IMR-90 (cell line): Measurements from ENCODE around the gene NFKBIB. TPM values are rescaled to one million over a fixed set of nuclear protein-coding genes. Genes with fewer than 3 reads are reported as not detected.

ENCODE experiments used
- ATAC-seq: fragments of 200-7000 bp; cut with Tn5 transposase; 2 replicates; pipeline ENCODE4 v1.9.1; 2020; ENCODE audit warnings: low read depth, mild to moderate bottlenecking, moderate library complexity
- BruUV-seq: library from RNA; stranded (reverse); fragments of 400-500 nt; replicated peaks from 2 replicates; lab custom pipeline; 2021; lab: Mats Ljungman, UMichigan
- CTCF ChIA-PET: fragments of 300-600 bp; formaldehyde crosslinking; extraction: SDS; loops from one replicate; lab custom pipeline; 2021; ENCODE audit warnings: antibody characterized with exemption; lab: Yijun Ruan, JAX
- POLR2A ChIA-PET: fragments of 300-600 bp; sonication (Branson Sonifier 250); formaldehyde crosslinking; loops from one replicate; lab custom pipeline; 2022; ENCODE audit warnings: antibody characterized with exemption; ENCODE audit not compliant: unreplicated experiment; lab: Charles Lee
- DNase-seq: peaks from one replicate; pipeline ENCODE4 v3.0.0; 2013
- H2AFZ ChIP-seq: replicated peaks from 2 replicates; pipeline ENCODE3; 2013; ENCODE audit warnings: low read length, mild to moderate bottlenecking; ENCODE audit not compliant: poor library complexity
- H2AK5ac ChIP-seq: 2 replicates; pipeline ENCODE4 v1.6.1; 2013; ENCODE audit warnings: low read depth, low read length, inconsistent platforms
- H2AK9ac ChIP-seq: replicated peaks from 2 replicates; pipeline ENCODE3; 2013; ENCODE audit warnings: mild to moderate bottlenecking, low read depth, low read length, moderate library complexity; ENCODE audit not compliant: poor library complexity
- H2BK120ac ChIP-seq: 2 replicates; pipeline ENCODE4 v1.6.1; 2013; ENCODE audit warnings: low read depth, low read length, inconsistent platforms
- H2BK15ac ChIP-seq: 3 replicates; pipeline ENCODE4 v1.6.1; 2013; ENCODE audit warnings: low read depth, low read length, inconsistent platforms
- H2BK20ac ChIP-seq: 2 replicates; pipeline ENCODE4 v1.6.1; 2013; ENCODE audit warnings: low read depth, mild to moderate bottlenecking, inconsistent platforms, low read length, moderate library complexity
- H2BK5ac ChIP-seq: 2 replicates; pipeline ENCODE4 v1.6.1; 2013; ENCODE audit warnings: mild to moderate bottlenecking, low read depth, low read length, inconsistent platforms; ENCODE audit not compliant: poor library complexity, severe bottlenecking
- H3K14ac ChIP-seq: replicated peaks from 2 replicates; pipeline ENCODE4 v1.6.1; 2013; ENCODE audit warnings: low read depth, low read length, inconsistent platforms
- H3K18ac ChIP-seq: 2 replicates; pipeline ENCODE4 v1.6.1; 2013; ENCODE audit warnings: low read depth, low read length, control low read depth
- H3K23ac ChIP-seq: 2 replicates; pipeline ENCODE4 v1.6.1; 2013; ENCODE audit warnings: low read depth, low read length, inconsistent platforms
- H3K27ac ChIP-seq: 2 replicates; pipeline ENCODE4 v1.5.1; 2013; ENCODE audit warnings: mild to moderate bottlenecking, control low read depth, low read length; ENCODE audit not compliant: insufficient read depth
- H3K27me3 ChIP-seq: 2 replicates; pipeline ENCODE4 v1.6.1; 2013; ENCODE audit warnings: low read length; ENCODE audit not compliant: control insufficient read depth, insufficient read depth
- H3K36me3 ChIP-seq: 2 replicates; pipeline ENCODE4 v1.6.1; 2013; ENCODE audit warnings: low read length, mixed read lengths; ENCODE audit not compliant: control insufficient read depth, insufficient read depth
- H3K4ac ChIP-seq: 2 replicates; pipeline ENCODE4 v1.6.1; 2013; ENCODE audit warnings: low read depth, low read length, inconsistent platforms
- H3K4me1 ChIP-seq: 2 replicates; pipeline ENCODE4 v1.6.1; 2013; ENCODE audit warnings: low read length, mixed read lengths; ENCODE audit not compliant: control insufficient read depth, insufficient read depth
- H3K4me2 ChIP-seq: 2 replicates; pipeline ENCODE4 v1.6.1; 2013; ENCODE audit warnings: low read depth, mild to moderate bottlenecking, control low read depth, low read length, moderate library complexity
- H3K4me3 ChIP-seq: 2 replicates; pipeline ENCODE4 v1.5.1; 2013; ENCODE audit warnings: low read depth, mild to moderate bottlenecking, control low read depth, low read length, moderate library complexity; ENCODE audit not compliant: insufficient read depth
- H3K56ac ChIP-seq: 2 replicates; pipeline ENCODE4 v1.6.1; 2013; ENCODE audit warnings: low read length, inconsistent platforms; ENCODE audit not compliant: insufficient read depth; ENCODE audit errors: extremely low read depth
- H3K79me1 ChIP-seq, 2 experiments: 2 replicates each; pipeline ENCODE4 v1.6.1; 2013; ENCODE audit warnings: low read length in 2 of 2, inconsistent platforms in 1 of 2, low read depth in 1 of 2
- H3K9ac ChIP-seq: 2 replicates; pipeline ENCODE4 v1.6.1; 2013; ENCODE audit warnings: low read depth, low read length, control low read depth
- H3K9me1 ChIP-seq: 2 replicates; pipeline ENCODE4 v1.6.1; 2013; ENCODE audit warnings: low read length, inconsistent platforms; ENCODE audit not compliant: insufficient read depth
- H3K9me3 ChIP-seq: 2 replicates; pipeline ENCODE4 v1.6.1; 2013; ENCODE audit warnings: low read length; ENCODE audit not compliant: control insufficient read depth, insufficient read depth
- H4K20me1 ChIP-seq: 2 replicates; pipeline ENCODE4 v1.6.1; 2013; ENCODE audit warnings: low read length, inconsistent platforms; ENCODE audit not compliant: insufficient read depth
- H4K5ac ChIP-seq: 2 replicates; pipeline ENCODE4 v1.6.1; 2013; ENCODE audit warnings: mild to moderate bottlenecking, low read depth, low read length, control low read depth
- H4K8ac ChIP-seq, 2 experiments: 2 replicates each; pipeline ENCODE4 v1.6.1; 2013; ENCODE audit warnings: low read depth in 2 of 2, low read length in 2 of 2, control low read depth in 1 of 2, inconsistent platforms in 1 of 2
- H4K91ac ChIP-seq: 2 replicates; pipeline ENCODE4 v1.6.1; 2013; ENCODE audit warnings: low read depth, low read length, inconsistent platforms; ENCODE audit not compliant: insufficient read depth
- BHLHE40 ChIP-seq: fragments of 150-350 bp; IDR thresholded peaks from 2 replicates; pipeline ENCODE4 v1.6.1; 2016; ENCODE audit warnings: mild to moderate bottlenecking, low read depth, low read length
- CTCF ChIP-seq: conservative IDR thresholded peaks from 2 replicates; pipeline ENCODE4 v1.5.1; 2012; ENCODE audit warnings: mild to moderate bottlenecking, low read depth, low read length, improper control_type of control experiment
- ELK1 ChIP-seq: fragments of 150-350 bp; IDR thresholded peaks from 2 replicates; pipeline ENCODE4 v1.6.1; 2016; ENCODE audit warnings: low read depth, mild to moderate bottlenecking, low read length, moderate library complexity, borderline replicate concordance
- FOS ChIP-seq: fragments of 150-350 bp; IDR thresholded peaks from 2 replicates; pipeline ENCODE4 v1.6.1; 2016; ENCODE audit warnings: low read depth, low read length
- MAZ ChIP-seq: IDR thresholded peaks from 2 replicates; pipeline ENCODE4 v1.6.1; 2012; ENCODE audit warnings: low read depth, mild to moderate bottlenecking, low read length, improper control_type of control experiment, moderate library complexity, borderline replicate concordance
- MXI1 ChIP-seq: IDR thresholded peaks from 2 replicates; pipeline ENCODE4 v1.6.1; 2012; ENCODE audit warnings: low read depth, mild to moderate bottlenecking, low read length, moderate library complexity, borderline replicate concordance
- POLR2A ChIP-seq: IDR thresholded peaks from 2 replicates; pipeline ENCODE4 v1.6.1; 2012; ENCODE audit warnings: mild to moderate bottlenecking, low read depth, low read length
- RAD21 ChIP-seq: IDR thresholded peaks from 2 replicates; pipeline ENCODE4 v1.6.1; 2012; ENCODE audit warnings: low read length, improper control_type of control experiment
- RCOR1 ChIP-seq: IDR thresholded peaks from 2 replicates; pipeline ENCODE4 v1.6.1; 2012; ENCODE audit warnings: mild to moderate bottlenecking, low read length, improper control_type of control experiment; ENCODE audit not compliant: insufficient replicate concordance
- SMC3 ChIP-seq: fragments of 150-350 bp; IDR thresholded peaks from 2 replicates; pipeline ENCODE4 v1.6.1; 2016; ENCODE audit warnings: low read depth, mild to moderate bottlenecking, antibody characterized with exemption, low read length, moderate library complexity
- WGBS, 2 experiments: methylation state at CpG; one replicate each; pipeline versions ENCODE4 v1.1.5 to v1.1.7; 2013; ENCODE audit warnings: missing lambda C conversion rate in 2 of 2; ENCODE audit not compliant: insufficient read length in 1 of 2; ENCODE audit errors: extremely low coverage in 2 of 2; 5-methylcytosine and 5-hydroxymethylcytosine counted together
- dilution Hi-C: fragments of 300-500 bp; cut with HindIII; formaldehyde crosslinking; loops from one replicate; pipeline ENCODE4 v1.14.3; 2018; ENCODE audit warnings: low sequenced_read_pairs; ENCODE audit not compliant: unreplicated experiment
- in situ Hi-C: fragments of 300-500 bp; cut with MboI; formaldehyde crosslinking; loops from 3 replicates; pipeline ENCODE4 v1.14.3; 2019; ENCODE audit warnings: low sequenced_read_pairs, inconsistent platforms, mixed read lengths
- intact Hi-C: fragments of 100-400 bp; cut with micrococcal nuclease; formaldehyde crosslinking; loops from 2 replicates; pipeline ENCODE4 v1.10.0; 2022
- polyA plus RNA-seq, 3 experiments: library from polyadenylated mRNA; depleted of rRNA; stranded (reverse); fragments of >200 nt; gene quantifications; 2 replicates each; pipeline ENCODE4 v1.2.3, GENCODE V29; 2012; ENCODE audit warnings: low replicate concordance in 1 of 3
- total RNA-seq: library from RNA; depleted of rRNA; stranded (reverse); fragments of >200 nt; gene quantifications from 2 replicates; pipeline ENCODE4 v1.2.3, GENCODE V29; 2012

NFKBIB gene
- total and polyA plus RNA-seq, 2 of the 4 experiments (the other 2 are of a cell fraction): 7.5 to 25.5 TPM

- TF ChIP-seq ELK1: no peak
Measured at GRCh38 chr19:38878575-38879399, 21.0 kb upstream of the NFKBIB start (continued).

- Histone ChIP-seq H4K8ac (no peak overlapping the region), H2BK15ac (no peak overlapping the region), H4K20me1 (no peaks in the 10 kb centered on the region), H3K27me3 (no peaks in the 10 kb centered on the region), H4K91ac (no peak overlapping the region), H2BK5ac (no peak overlapping the region), H2AK9ac (no peak overlapping the region), H3K27ac (no peak overlapping the region), H2AK5ac (no peak overlapping the region), H3K9ac (no peak overlapping the region), H3K9me1 (no peaks in the 10 kb centered on the region), H3K23ac (no peak overlapping the region), H4K5ac (no peak overlapping the region), H3K4ac (no peak overlapping the region), H3K79me1 (no peaks in the 10 kb centered on the region), H2BK20ac (no peak overlapping the region), H3K9me3 (no peaks in the 10 kb centered on the region), H3K4me3 (no peak overlapping the region), H2BK120ac (no peak overlapping the region), H3K18ac (no peak overlapping the region), H3K4me2 (no peak overlapping the region), H2AFZ (no peak overlapping the region), H3K56ac (no peak overlapping the region), H3K36me3 (peaks cover 16% of the 10 kb centered on the region), H3K14ac (no peak overlapping the region), H3K4me1 (no peaks in the 10 kb centered on the region)
- BruUV-seq: no TSS peak
- DNase-seq: no peak
- ATAC-seq: no peak
- in situ Hi-C loops (no loop called here), intact Hi-C loops (no loop called here), dilution Hi-C loops (no loop called here)
- 89% methylated on average over 5 of the region's 11 CpGs; no CpG with 5 or more reads in 1 of the 2 experiments for WGBS, 2 experiments
- POLR2A ChIA-PET: no interaction called here
- CTCF ChIA-PET: interaction anchor here (0.5 kb wide), 1 partner anchor 21 kb away, joined by 3 read pairs; no protein-coding TSS in a partner anchor
- TF ChIP-seq MAZ (no peak), ELK1 (no peak), POLR2A (no peak), BHLHE40 (no peak), SMC3 (no peak), MXI1 (no peak), FOS (no peak), CTCF (no peak), RCOR1 (no peak), RAD21 (no peak)
Measured at GRCh38 chr19:38879400-38879751, 20.4 kb upstream of the NFKBIB start.
